HG03565 (cell line): Measurements from ENCODE around the gene CD63.

Source experiments
- ATAC-seq: cut with Tn5 transposase; IDR thresholded peaks from one replicate; pipeline ENCODE4 v1.9.1; 2021; ENCODE audit warnings: mild to moderate bottlenecking, moderate library complexity; ENCODE audit not compliant: unreplicated experiment

CD63 gene

DNA sequence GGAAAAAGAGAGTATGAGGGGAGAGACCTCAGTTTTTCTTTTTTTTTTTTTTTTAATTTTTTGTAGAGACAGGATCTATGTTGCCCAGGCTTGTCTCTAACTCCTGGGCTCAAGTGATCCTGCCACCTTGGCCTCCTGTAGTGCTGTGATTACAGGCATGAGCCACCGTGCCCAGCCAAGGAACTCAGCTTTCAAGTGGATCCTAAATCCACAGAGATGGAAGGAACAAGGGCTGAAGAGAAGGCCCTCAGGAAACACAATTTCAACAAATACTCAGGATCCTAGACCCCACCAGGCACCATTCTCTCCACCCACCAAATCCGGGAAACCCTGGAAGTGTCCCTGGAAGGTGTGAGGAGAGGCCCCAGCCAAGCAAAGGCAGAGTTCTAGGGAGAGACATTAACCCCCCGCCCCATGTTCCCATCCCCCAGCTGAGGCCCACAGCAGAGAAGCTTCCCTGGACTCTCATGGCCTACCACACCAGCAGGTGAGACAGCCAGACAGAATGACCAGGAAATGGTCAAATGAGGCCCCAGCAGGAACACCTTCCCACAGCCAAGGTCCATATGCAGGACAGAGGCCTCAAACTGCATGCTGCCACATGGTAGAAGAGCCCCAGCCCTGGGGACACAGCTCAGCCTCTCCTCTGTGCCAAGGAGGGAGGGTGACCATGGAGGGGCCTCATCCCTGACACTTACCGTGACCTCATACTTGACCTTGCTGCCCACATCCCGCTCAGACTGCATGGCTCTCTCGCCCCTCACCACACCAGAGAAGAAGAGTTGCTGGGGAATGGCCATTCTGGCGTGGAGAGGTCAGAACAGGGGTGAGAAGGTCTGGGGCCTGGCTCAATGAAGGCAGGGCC lies 35.3 kb downstream of the CD63 start:
- ATAC-seq, result no peak

GRCh38 chr12:55692631-55693322 lies 36.0 kb downstream of the CD63 start:
- ATAC-seq, result no peak

- no peak for ATAC-seq
These were observed 39.8 kb downstream of the CD63 start for GRCh38 chr12:55688716-55689655.

DNA sequence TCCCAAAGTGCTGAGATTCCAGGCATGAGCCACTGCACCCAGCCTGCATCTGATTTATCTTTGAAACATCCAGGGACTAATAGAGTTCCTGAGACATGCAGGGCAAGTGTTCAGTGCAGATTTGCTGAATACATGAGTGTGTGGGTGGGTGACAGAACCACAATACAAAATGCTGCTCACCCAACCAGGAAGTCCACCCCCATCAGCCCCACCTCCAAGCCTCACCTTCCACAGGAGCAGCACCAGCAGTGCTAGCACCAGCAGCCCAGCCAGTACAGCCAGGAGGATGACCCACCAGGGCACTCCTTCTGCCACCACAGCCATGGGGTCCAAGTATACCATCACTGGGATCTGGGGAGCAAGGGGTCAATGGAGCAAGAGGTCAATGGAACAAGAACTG lies 41.1 kb downstream of the CD63 start:
- peak; percentile 51 for ATAC-seq

DNA sequence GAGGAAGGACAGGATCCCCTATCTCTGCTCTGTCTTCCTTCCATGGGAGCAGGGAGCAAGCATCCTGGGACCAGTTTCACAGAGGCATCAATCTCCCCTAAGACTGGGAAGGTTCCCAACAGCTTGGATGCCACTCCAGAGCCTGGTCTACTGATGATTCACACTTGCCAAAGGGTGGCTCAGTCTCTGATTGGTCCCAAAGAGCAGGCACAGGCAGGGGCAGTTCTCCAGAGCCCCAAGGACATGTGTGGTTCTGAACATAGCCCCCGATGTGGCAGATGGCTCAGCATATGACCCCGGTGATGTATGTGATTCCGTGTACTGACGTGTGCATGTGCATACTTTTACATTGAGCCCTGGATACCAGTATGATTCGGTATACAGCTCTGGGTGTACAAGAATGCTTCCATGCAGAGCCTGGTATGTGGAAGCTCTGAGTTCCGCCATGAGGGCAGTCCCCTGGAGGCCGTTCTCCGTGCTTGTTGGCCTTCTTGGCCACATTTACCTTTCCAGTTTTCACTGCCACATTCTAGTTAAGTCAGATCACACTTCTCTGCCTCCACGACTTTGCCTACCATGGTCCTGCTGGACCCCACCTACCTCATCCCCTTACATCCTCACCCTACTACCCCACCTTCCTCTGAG lies 42.3 kb downstream of the CD63 start:
- no peak for ATAC-seq

GRCh38 chr12:55685671-55686070 lies 43.1 kb downstream of the CD63 start:
- ATAC-seq, result no peak

- ATAC-seq, result no peak
These were observed 43.9 kb downstream of the CD63 start for GRCh38 chr12:55684761-55685370.

GRCh38 chr12:55683676-55684075 lies 45.1 kb downstream of the CD63 start:
- ATAC-seq, result no peak

- no peak for ATAC-seq
These were observed 46.6 kb downstream of the CD63 start for GRCh38 chr12:55682087-55682796.

GRCh38 chr12:55681142-55682077 lies 47.4 kb downstream of the CD63 start:
- no peak for ATAC-seq

- ATAC-seq, result no peak
These were observed 49.1 kb downstream of the CD63 start for GRCh38 chr12:55679691-55680090.

DNA sequence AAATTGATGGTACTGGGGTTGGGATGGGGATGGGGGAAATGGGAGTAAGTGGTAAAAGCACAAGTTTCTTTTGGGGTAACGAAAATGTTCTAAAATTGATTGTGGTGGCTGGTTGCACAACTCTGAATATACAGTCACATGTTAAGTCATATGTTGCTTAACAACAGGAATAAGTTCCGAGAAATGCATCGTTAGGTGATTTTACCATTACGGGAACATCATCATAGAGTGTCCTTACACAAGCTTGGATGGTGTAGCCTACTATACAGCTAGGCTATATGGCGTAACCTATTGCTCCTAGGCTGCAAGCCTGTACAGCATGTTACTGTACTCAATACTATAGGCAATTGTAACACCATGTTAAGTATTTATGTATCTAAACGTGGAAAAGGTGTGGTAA lies 52.1 kb downstream of the CD63 start:
- no peak for ATAC-seq

DNA sequence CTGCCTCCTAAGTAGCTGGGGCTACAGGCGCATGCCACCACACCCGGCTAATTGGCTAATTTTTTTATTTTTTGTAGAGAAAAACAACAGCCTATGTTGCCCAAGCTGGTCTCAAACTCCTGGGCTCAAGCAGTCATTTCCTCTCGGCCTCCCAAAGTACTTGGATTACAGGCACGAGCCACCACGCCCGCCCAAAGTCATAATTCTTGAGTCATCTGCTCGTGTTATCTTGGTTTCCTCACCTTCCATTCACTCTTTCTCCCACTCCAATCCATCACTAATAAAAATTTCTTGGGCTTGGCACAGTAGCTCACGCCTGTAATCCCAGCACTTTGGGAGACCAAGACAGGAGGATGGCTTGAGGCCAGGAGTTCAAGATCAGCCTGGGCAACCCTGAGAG lies 53.1 kb downstream of the CD63 start:
- ATAC-seq, result no peak
